CD4-positive, alpha-beta T cell treated with Interleukin-15 for 1 hour (primary cell): Measurements from ENCODE around the gene C14orf119.

Experiments used
- DNase-seq: peaks from one replicate; pipeline ENCODE4 v3.0.0-alpha.2; 2020

Gene C14orf119

GRCh38 chr14:23128969-23129758 is 33.9 kb downstream of the C14orf119 start:
- no peak for DNase-seq

GRCh38 chr14:23129759-23130316 is 34.5 kb downstream of the C14orf119 start:
- DNase-seq: no peak

GRCh38 chr14:23130871-23131270 is 35.6 kb downstream of the C14orf119 start:
- no peak for DNase-seq

GRCh38 chr14:23131482-23131881 is 36.2 kb downstream of the C14orf119 start:
- no peak for DNase-seq

GRCh38 chr14:23132970-23133369 is 37.7 kb downstream of the C14orf119 start:
- DNase-seq: no peak

GRCh38 chr14:23136566-23137133 is 41.3 kb downstream of the C14orf119 start:
- no peak for DNase-seq

- no peak for DNase-seq
Measured at GRCh38 chr14:23137192-23137812, 42.0 kb downstream of the C14orf119 start.

- DNase-seq: no peak
Measured at GRCh38 chr14:23137813-23138535, 42.7 kb downstream of the C14orf119 start.

- DNase-seq: no peak
Measured at GRCh38 chr14:23139874-23140273, 44.6 kb downstream of the C14orf119 start.

- no peak for DNase-seq
Measured at GRCh38 chr14:23140371-23140770, 45.1 kb downstream of the C14orf119 start.

- DNase-seq: no peak
Measured at GRCh38 chr14:23141706-23142444, 46.6 kb downstream of the C14orf119 start.

- DNase-seq: no peak
Measured at GRCh38 chr14:23142826-23143225, 47.5 kb downstream of the C14orf119 start.

- no peak for DNase-seq
Measured at GRCh38 chr14:23143911-23144310, 48.6 kb downstream of the C14orf119 start.

GRCh38 chr14:23145794-23146350 is 50.6 kb downstream of the C14orf119 start:
- no peak for DNase-seq

GRCh38 chr14:23146351-23146910 is 51.1 kb downstream of the C14orf119 start:
- DNase-seq: no peak

GRCh38 chr14:23146980-23147379 is 51.7 kb downstream of the C14orf119 start:
- no peak for DNase-seq

GRCh38 chr14:23147676-23148075 is 52.4 kb downstream of the C14orf119 start:
- no peak for DNase-seq

- no peak for DNase-seq
Measured at GRCh38 chr14:23148591-23149249, 53.4 kb downstream of the C14orf119 start.

- no peak for DNase-seq
Measured at GRCh38 chr14:23149745-23150144, 54.4 kb downstream of the C14orf119 start.
